ENCODE data around the gene EPHB3.

Gene EPHB3

GRCh38 chr3:184564685-184565385 is 3.2 kb downstream of the EPHB3 start:
- DNase-seq (ENCODE audit: low read depth): no peak

- peak; percentile 79 for DNase-seq (ENCODE audit: low read depth)
Observed at GRCh38 chr3:184565421-184566211, 4.0 kb downstream of the EPHB3 start.

GRCh38 chr3:184566441-184567414 is 5.1 kb downstream of the EPHB3 start:
- DNase-seq (ENCODE audit: low read depth): no peak

- DNase-seq (ENCODE audit: low read depth): no peak
Observed at GRCh38 chr3:184567946-184568559, 6.5 kb downstream of the EPHB3 start.

GRCh38 chr3:184568560-184568923 is 7.0 kb downstream of the EPHB3 start:
- no peak for DNase-seq (ENCODE audit: low read depth)

- DNase-seq (ENCODE audit: low read depth): peak; percentile 64
Observed at GRCh38 chr3:184568924-184569829, 7.6 kb downstream of the EPHB3 start.

- no peak for DNase-seq (ENCODE audit: low read depth)
Observed at GRCh38 chr3:184570035-184570434, 8.4 kb downstream of the EPHB3 start.

- no peak for DNase-seq (ENCODE audit: low read depth)
Observed at GRCh38 chr3:184570489-184570888, 8.9 kb downstream of the EPHB3 start.

GRCh38 chr3:184571750-184572377 is 10.3 kb downstream of the EPHB3 start:
- DNase-seq (ENCODE audit: low read depth): no peak

- DNase-seq (ENCODE audit: low read depth): no peak
Observed at GRCh38 chr3:184572633-184573270, 11.2 kb downstream of the EPHB3 start.

GRCh38 chr3:184574515-184575417 is 13.2 kb downstream of the EPHB3 start:
- no peak for DNase-seq (ENCODE audit: low read depth)

GRCh38 chr3:184575701-184576100 is 14.1 kb downstream of the EPHB3 start:
- no peak for DNase-seq (ENCODE audit: low read depth)

GRCh38 chr3:184576457-184577240 is 15.1 kb downstream of the EPHB3 start:
- DNase-seq (ENCODE audit: low read depth): no peak

GRCh38 chr3:184577546-184577945 is 16.0 kb downstream of the EPHB3 start:
- no peak for DNase-seq (ENCODE audit: low read depth)

GRCh38 chr3:184578218-184578617 is 16.6 kb downstream of the EPHB3 start:
- no peak for DNase-seq (ENCODE audit: low read depth)

GRCh38 chr3:184578822-184579221 is 17.2 kb downstream of the EPHB3 start:
- no peak for DNase-seq (ENCODE audit: low read depth)

- no peak for DNase-seq (ENCODE audit: low read depth)
Observed at GRCh38 chr3:184579513-184579912, 17.9 kb downstream of the EPHB3 start.

- no peak for DNase-seq (ENCODE audit: low read depth)
Observed at GRCh38 chr3:184580376-184580775, 18.8 kb downstream of the EPHB3 start.

Measured in amniotic epithelial cell (primary cell).